ENCODE data around the gene CHAC2.
"Not testable (repeated sequence)": the region's sequence is repeated elsewhere in the genome, so short reads cannot be mapped to it uniquely, and the experiment has no call there.

The CHAC2 gene

GRCh38 chr2:53767405-53768241 is at the start of gene CHAC2:
CHAC2 (plus strand) TSS chr2:53767804; CDS start chr2:53767887, 83 bp downstream.
- DNase-seq (ENCODE audit: low spot score): peak; percentile 68

GRCh38 chr2:53720944-53721343 is 46.7 kb upstream of the CHAC2 start:
- DNase-seq (ENCODE audit: low spot score): not testable (repeated sequence)

DNA sequence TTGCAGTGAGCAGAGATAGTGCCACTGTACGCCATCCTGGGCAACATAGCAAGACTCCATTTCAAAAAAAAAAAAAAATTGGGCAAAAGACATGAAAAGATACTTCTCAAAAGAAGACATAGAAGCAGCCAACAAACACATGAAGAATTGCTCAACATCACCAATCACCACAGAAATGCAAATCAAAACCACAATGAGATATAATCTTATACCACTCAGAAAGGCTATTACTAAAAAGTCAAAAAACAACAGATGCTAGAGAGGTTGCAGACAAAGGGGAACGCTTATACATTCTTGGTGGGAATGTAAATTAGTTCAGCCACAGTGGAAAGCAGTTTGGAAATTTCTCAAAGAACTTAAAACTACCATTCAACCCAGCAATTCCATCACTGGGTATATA is 43.1 kb upstream of the CHAC2 start:
- DNase-seq (ENCODE audit: low spot score): no peak

GRCh38 chr2:53725662-53726061 is 41.9 kb upstream of the CHAC2 start:
- no peak for DNase-seq (ENCODE audit: low spot score)

- no peak for DNase-seq (ENCODE audit: low spot score)
Observed at GRCh38 chr2:53727921-53728320, 39.7 kb upstream of the CHAC2 start.

DNA sequence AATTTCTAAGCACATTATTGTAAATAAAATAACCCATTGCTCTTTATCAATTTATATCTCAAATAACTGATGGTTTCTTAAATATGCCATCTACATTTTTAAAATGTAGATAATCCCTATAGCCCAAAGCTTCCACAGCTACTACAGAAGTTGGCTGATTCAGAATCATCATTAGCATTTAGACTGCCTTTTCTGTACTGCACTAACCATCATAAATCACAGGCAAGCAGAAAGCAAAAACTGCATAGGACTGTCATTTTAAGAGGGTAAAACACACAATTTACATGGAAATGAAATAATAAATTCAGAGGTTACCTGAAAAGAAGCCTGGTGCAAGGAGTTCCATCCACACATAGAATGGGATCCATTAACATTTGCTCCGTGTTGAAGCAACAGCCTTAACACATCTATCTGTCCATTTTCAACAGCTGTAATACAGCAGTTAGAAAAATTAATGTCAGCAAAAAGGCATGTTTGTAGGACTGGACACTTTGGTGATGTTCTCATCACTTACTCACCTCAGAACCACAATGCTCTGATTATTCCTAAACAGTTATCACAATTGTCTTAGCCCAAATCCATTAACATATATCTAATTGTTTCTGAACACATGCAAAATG is 38.4 kb upstream of the CHAC2 start:
- no peak for DNase-seq (ENCODE audit: low spot score)

GRCh38 chr2:53737091-53737490 is 30.5 kb upstream of the CHAC2 start:
- no peak for DNase-seq (ENCODE audit: low spot score)

DNA sequence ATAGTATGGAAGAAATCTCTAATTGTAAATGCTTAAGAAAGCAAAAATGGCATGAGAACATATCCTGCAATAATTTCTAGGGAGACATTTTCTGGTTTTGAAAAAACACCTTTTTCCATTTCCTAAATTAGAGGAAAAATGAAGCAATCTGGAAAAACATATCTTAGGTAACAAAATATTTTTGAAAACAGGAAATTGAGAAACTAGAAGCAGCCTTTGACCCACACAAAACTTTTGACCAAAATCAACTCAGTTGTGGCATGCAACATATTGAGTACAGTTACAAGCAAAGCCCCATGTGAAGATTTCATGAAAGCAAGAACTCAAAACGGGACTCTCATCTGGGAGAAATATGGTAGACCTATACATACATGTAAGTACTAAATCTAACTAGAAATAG is 28.6 kb upstream of the CHAC2 start:
- no peak for DNase-seq (ENCODE audit: low spot score)

GRCh38 chr2:53740170-53740569 is 27.4 kb upstream of the CHAC2 start:
- DNase-seq (ENCODE audit: low spot score): peak; percentile 41

DNA sequence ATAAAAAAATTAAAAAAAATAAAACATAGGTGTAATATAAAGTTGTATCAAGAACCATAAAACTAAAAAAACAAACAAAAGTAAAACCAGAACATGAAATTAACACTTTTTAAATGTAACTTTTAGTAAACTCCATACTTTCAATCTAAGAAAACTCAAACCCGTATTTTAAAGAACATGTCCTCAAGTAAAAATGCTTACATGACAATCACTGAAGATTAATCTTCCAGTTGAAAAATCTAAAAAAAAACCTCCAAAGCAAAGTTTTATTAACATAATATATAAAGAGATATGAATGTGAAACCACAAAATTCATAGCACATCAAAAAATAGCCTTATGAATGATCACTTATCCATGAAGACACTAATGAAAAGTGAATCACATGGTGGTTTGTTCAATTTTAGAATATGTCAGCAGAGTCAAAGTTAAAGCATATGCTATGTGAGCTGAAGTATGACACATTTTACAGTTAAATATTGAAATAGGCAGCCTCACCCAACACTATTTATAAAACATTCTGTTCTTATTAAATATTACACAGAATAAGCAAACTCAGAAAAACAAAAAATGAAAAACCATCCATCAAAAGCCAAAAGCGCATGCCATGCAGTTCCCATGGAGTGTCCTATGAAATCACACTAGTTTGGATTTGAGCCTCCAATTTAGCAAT is 23.1 kb upstream of the CHAC2 start:
- DNase-seq (ENCODE audit: low spot score): no peak

GRCh38 chr2:53750041-53750768 is 17.4 kb upstream of the CHAC2 start:
- no peak for DNase-seq (ENCODE audit: low spot score)

DNA sequence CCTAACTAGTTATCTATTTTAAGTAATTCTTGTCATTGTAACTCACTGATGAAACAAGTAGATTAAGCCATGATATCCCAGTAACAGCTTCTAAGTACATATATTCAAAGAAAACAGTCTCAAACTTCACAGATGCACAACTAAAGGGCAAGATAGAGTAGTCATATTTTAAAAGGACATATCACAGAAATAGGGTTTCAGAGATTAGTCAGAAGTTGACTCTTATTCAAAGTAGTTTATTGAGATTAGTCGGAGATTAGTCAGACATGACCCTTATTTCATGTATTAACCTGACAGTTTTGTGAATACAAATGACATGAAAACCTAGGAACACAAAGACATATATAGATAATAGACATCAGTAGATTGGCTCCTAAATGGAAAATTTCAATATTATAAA is 15.9 kb upstream of the CHAC2 start:
- peak; percentile 19 for DNase-seq (ENCODE audit: low spot score)

GRCh38 chr2:53752385-53752784 is 15.2 kb upstream of the CHAC2 start:
- no peak for DNase-seq (ENCODE audit: low spot score)

- DNase-seq (ENCODE audit: low spot score): no peak
Observed at GRCh38 chr2:53753041-53753440, 14.6 kb upstream of the CHAC2 start.

DNA sequence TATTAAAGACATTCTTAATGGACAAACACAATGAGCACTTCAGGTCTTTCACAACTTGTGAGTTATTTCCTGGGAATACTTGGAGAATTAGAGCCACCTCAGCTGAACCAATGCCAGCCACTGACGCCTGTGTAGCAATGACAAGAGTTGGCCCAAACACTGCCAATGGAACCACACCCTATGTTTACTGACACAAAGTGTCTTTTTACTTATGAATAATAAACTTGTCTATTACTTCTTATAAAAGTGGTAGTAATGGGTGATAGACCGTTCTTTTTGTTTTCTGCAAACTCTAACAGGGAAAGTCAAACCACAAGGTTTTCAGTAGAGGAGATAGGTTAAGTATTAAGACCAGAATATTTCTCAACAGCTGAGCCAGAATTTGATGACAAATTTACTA is 12.5 kb upstream of the CHAC2 start:
- no peak for DNase-seq (ENCODE audit: low spot score)

- no peak for DNase-seq (ENCODE audit: low spot score)
Observed at GRCh38 chr2:53756644-53757043, 11.0 kb upstream of the CHAC2 start.

DNA sequence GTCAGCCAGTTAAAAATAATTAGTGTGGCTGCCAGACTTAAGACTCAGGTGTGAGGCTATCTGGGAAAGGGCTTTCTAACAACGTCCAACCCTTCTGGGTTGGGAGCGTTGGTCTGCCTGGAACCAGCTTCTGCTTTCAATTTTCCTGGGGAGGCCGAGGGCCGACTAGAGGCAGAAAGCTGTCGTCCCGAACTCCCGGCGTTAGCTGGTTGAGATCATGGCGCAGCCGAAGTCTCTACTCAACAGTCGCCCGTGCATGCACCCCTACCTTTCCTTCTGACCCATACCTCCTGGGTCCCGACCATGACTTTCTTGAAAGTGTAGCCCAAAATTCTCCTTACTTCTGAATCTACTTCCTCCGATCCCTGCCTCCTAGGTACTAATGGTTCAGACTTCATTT is 10.4 kb upstream of the CHAC2 start:
- DNase-seq (ENCODE audit: low spot score): not testable (repeated sequence)

DNA sequence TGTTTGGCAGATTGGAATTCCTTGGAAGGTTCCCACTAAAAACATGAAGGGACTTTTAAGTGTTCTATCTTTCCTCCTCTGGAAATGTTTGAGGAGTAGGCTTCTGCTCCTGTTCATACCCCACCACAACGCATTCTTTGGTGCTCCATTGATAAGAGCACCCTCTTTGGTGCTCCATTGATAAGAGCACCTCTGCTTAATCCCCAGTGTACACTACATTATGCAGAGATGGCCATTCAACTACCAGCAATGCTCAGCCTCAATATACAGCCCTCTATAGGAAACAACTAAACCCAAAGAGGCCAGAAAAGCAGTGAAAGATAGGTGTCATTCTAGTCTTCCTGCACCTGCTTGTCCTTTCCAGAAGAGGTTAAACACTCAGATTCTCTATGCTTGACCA is 1.8 kb upstream of the CHAC2 start:
- DNase-seq (ENCODE audit: low spot score): no peak

GRCh38 chr2:53768242-53768542 is 588 bp downstream of the CHAC2 start:
- DNase-seq (ENCODE audit: low spot score): peak; percentile 39

DNA sequence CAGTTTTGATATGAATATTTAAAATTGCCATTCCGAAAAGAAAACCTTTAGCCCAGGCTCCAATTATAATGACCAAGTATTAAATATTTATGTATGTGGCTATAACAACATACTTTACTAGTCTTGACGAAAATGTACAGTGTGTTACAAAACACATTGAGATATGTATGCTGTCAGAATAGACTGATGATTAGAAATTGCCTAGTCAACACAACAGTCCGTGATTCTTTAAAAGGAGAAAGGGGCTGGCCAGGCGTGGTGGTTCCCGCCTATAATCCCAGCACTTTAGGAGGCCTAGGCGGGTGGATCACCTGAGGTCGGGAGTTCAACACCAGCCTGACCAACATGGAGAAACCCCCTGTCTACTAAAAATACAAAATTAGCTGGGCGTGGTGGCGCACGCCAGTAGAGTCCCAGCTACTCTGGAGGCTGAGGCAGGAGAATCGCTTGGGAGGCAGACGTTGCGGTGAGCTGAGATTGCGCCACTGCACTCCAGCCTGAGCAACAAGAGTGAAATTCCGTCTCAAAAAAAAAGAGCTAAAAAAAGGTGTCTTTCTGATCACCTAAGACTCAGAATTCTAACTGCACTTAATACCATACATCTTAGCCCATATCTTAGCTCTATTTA is 1.8 kb downstream of the CHAC2 start:
- no peak for DNase-seq (ENCODE audit: low spot score)

DNA sequence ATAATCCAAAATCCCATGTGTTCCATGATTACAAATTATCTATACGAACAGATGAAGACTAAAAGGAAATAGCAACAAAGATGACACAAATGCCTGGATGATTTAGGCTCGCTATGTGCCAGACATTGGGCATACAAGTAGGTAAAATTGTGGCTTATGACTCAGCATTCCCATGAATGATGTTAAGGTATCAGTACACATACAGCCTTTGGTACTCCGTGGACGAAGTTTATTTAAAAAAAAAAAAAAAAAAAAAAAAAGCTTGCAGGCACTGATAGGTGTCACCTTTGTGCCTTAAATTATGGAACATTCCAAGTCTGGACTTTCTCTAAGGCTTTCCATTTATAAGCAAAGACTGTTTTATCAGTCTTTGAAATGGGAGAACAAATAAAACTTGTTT is 2.7 kb downstream of the CHAC2 start:
- DNase-seq (ENCODE audit: low spot score): no peak

DNA sequence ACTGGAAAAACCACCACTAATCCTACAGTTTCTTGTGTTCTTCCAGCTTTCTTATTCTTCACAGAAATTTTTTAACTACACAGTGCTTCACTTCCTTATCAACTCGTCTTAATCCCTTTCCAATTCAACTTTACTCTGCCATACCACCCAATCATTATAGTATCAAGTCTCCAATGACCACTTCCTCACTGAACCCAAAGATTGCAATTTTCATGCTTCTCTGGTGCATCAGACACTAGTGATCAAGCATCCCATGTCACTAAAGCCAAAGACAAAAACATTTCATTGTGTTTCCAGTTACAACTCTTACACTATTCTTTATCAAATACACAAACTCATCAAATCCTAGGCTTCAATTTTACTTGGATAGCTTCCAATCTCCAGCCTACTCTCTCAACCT is 9.5 kb downstream of the CHAC2 start:
- DNase-seq (ENCODE audit: low spot score): no peak
